Measurements from ENCODE around the gene SLC41A1.
A peak's percentile ranks its signal among the peaks of the same experiment; 100 is the strongest.
"Not testable (repeated sequence)": the region's sequence is repeated elsewhere in the genome, so short reads cannot be mapped to it uniquely, and the experiment has no call there.

SLC41A1 gene

GRCh38 chr1:205812878-205813754 is at the start of gene SLC41A1:
SLC41A1 (minus strand) TSS chr1:205813198; CDS start chr1:205810441, 2,757 bp downstream.
- peak within 1 kb of the TSS; percentile 52 for H3K4me3 ChIP-seq (ENCODE audit: low read depth, low read length)
- DNase-seq (ENCODE audit: low read depth): peak; percentile 83
- TF ChIP-seq, protein P1, sequence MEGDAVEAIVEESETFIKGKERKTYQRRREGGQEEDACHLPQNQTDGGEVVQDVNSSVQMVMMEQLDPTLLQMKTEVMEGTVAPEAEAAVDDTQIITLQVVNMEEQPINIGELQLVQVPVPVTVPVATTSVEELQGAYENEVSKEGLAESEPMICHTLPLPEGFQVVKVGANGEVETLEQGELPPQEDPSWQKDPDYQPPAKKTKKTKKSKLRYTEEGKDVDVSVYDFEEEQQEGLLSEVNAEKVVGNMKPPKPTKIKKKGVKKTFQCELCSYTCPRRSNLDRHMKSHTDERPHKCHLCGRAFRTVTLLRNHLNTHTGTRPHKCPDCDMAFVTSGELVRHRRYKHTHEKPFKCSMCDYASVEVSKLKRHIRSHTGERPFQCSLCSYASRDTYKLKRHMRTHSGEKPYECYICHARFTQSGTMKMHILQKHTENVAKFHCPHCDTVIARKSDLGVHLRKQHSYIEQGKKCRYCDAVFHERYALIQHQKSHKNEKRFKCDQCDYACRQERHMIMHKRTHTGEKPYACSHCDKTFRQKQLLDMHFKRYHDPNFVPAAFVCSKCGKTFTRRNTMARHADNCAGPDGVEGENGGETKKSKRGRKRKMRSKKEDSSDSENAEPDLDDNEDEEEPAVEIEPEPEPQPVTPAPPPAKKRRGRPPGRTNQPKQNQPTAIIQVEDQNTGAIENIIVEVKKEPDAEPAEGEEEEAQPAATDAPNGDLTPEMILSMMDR (IDR thresholded peaks at IDR 0.05; ENCODE audit: low read depth, low read length): no peak
- TF ChIP-seq MYC (IDR thresholded peaks at IDR 0.05; ENCODE audit: low read depth, low read length): peak; percentile 59
- TF ChIP-seq POLR2A (IDR thresholded peaks at IDR 0.05; ENCODE audit: extremely low read depth, insufficient read length): no peak
- TF ChIP-seq, protein P2, sequence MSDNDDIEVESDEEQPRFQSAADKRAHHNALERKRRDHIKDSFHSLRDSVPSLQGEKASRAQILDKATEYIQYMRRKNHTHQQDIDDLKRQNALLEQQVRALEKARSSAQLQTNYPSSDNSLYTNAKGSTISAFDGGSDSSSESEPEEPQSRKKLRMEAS (IDR thresholded peaks at IDR 0.05; ENCODE audit: low read depth, low read length): no peak

DNA sequence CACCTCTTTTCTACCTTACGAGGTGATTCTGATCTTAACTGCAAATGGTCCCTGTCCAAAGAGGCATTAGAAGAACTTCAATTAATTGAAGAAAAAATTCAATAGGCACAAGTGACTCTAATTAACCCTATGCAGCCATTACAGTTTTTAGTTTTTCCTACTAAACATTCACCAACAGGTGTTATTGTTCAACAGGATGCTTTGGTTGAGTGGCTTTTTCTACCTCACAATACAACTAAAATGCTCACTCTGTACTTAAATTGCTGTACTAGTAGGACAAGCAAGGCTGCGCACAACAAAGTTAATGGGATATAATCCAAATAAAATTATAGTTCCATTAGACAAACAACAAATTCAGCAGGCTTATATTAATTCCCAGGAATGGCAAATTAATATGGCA is 48.5 kb upstream of the SLC41A1 start:
- TF ChIP-seq, protein P2 (IDR thresholded peaks at IDR 0.05; ENCODE audit: low read depth, low read length): no peak
- TF ChIP-seq MYC (IDR thresholded peaks at IDR 0.05; ENCODE audit: low read depth, low read length) (no peak), POLR2A (IDR thresholded peaks at IDR 0.05; ENCODE audit: extremely low read depth, insufficient read length) (no peak)
- TF ChIP-seq, protein P1 (IDR thresholded peaks at IDR 0.05; ENCODE audit: low read depth, low read length): no peak
- DNase-seq (ENCODE audit: low read depth): no peak

DNA sequence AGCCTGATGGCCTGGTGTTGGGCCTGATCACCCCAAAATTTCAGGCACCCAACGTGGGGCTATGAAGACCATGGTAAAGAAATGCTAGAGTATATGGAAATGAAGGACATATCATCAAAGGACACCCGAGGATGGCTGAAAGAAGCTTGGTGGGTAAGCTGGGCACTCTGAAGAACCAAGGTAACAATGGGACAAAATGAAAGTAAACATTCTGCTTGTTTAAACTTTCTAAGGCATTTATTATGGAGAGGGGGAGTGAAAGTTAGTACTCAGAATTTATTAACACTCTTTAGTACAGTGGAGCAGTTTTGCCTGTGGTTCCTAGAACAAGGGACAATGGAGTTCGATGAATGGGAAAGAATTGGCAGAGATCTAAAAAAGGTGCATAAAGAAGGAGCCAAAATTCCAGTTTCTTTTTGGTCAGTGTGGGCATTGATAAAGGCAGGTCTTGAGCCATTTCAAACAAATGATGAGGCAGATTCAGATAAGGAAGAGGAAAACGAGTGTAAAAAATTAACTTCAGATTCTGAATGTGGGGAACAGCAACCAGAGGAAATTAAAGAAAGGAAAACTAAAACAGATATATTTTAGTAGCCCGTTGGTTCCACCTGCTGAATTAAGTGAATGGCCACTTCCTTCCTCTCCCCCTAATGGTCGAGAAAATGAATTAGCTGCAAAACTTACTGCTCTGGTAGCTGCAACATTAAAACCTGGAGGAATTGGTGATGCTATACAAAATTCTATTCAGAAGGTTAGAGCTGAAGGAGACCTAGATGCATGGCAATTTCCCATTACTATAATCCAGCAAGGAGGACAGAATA is 45.4 kb upstream of the SLC41A1 start:
- DNase-seq (ENCODE audit: low read depth): no peak
- TF ChIP-seq MYC (IDR thresholded peaks at IDR 0.05; ENCODE audit: low read depth, low read length): no peak
- TF ChIP-seq, protein P1 (IDR thresholded peaks at IDR 0.05; ENCODE audit: low read depth, low read length): no peak
- TF ChIP-seq, protein P2 (IDR thresholded peaks at IDR 0.05; ENCODE audit: low read depth, low read length): no peak
- no peak for TF ChIP-seq POLR2A (IDR thresholded peaks at IDR 0.05; ENCODE audit: extremely low read depth, insufficient read length)
- H3K4me3 ChIP-seq (ENCODE audit: low read depth, low read length): no peak overlapping the region

More for the DNA sequence above, 48.5 kb upstream of the SLC41A1 start:
- no peak overlapping the region for H3K4me3 ChIP-seq (ENCODE audit: low read depth, low read length)

DNA sequence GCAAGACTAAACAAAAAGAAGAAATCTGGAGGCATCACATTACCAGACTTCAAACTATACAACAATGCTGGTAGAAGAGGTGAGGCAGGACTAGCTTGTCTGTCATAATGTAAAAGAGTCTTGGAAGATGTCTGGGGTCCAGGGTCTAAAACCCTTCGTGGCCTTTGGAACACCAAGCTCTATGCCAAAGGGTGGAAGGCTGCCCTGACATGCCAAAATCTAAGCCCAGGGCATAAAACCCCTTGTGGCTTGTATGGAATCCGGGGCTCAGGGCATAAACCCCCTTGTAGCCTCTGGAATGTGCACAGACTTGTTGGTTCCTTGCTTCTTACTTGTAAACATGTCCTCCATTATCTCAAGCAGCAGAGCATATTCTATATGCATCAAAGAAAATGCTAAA is 44.5 kb upstream of the SLC41A1 start:
- not testable (repeated sequence) for H3K4me3 ChIP-seq (ENCODE audit: low read depth, low read length); DNase-seq (ENCODE audit: low read depth)

- DNase-seq (ENCODE audit: low read depth): no peak
- no peak overlapping the region for H3K4me3 ChIP-seq (ENCODE audit: low read depth, low read length)
- TF ChIP-seq, protein P1 (IDR thresholded peaks at IDR 0.05; ENCODE audit: low read depth, low read length): no peak
- TF ChIP-seq MYC (IDR thresholded peaks at IDR 0.05; ENCODE audit: low read depth, low read length) (no peak), POLR2A (IDR thresholded peaks at IDR 0.05; ENCODE audit: extremely low read depth, insufficient read length) (no peak)
- TF ChIP-seq, protein P2 (IDR thresholded peaks at IDR 0.05; ENCODE audit: low read depth, low read length): no peak
Measured at GRCh38 chr1:205856433-205856832, 43.4 kb upstream of the SLC41A1 start.

DNA sequence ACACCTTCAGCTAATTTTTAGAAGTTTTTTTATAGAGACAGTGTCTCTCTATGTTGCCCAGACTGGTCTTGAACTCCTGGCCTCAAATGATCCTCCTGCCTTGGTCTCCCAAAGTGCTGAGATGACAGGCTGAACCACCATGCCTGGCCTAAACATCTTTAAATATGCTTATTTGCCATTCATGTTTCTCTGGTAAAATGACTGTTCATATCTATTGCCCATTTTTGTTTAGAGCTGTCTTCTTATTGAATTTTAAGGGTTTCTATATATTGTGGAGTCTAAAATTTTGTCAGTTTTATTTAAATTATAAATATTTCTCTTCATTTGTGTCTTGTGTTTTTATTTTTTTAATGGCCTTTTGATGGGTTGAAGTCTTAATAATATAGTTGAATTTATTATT is 40.0 kb upstream of the SLC41A1 start:
- no peak for TF ChIP-seq POLR2A (IDR thresholded peaks at IDR 0.05; ENCODE audit: extremely low read depth, insufficient read length)
- TF ChIP-seq, protein P1 (IDR thresholded peaks at IDR 0.05; ENCODE audit: low read depth, low read length): no peak

More for the DNA sequence above, 40.0 kb upstream of the SLC41A1 start:
- no peak for DNase-seq (ENCODE audit: low read depth)
- H3K4me3 ChIP-seq (ENCODE audit: low read depth, low read length): no peak overlapping the region

Data from NB4 (cell line).